SK-N-MC (cell line): ENCODE measurements around the gene IRF2BPL.

Experiments used
- EZH2 ChIP-seq: fragments of 200-600 bp; sonication (generic); IDR thresholded peaks from one replicate; pipeline ENCODE4 v1.6.1; 2017; ENCODE audit warnings: antibody characterized with exemption
- POLR2AphosphoS5 ChIP-seq: IDR thresholded peaks from 2 replicates; pipeline ENCODE4 v1.6.1; 2012; ENCODE audit warnings: mild to moderate bottlenecking, low read depth, low read length, borderline replicate concordance

- TF ChIP-seq POLR2AphosphoS5 (no peak), EZH2 (no peak)
These were observed 38.4 kb downstream of the IRF2BPL start for GRCh38 chr14:76990084-76990483.
